ENCODE measurements around the gene GPC5. TPM values are rescaled to one million over a fixed set of nuclear protein-coding genes. Genes with fewer than 3 reads are reported as not detected.
"Not testable (repeated sequence)": the region's sequence is repeated elsewhere in the genome, so short reads cannot be mapped to it uniquely, and the experiment has no call there.

GPC5 gene
- total and polyA plus RNA-seq, 2 donors = 0.06 to 5.0 TPM

GRCh38 chr13:92518622-92519021 lies 1120.2 kb downstream of the GPC5 start:
- not testable (repeated sequence) for H3K27ac ChIP-seq (ENCODE audit: low read depth); DNase-seq (ENCODE audit: extremely low spot score); H3K4me3 ChIP-seq (ENCODE audit: low read depth, low read length); H3K4me1 ChIP-seq (ENCODE audit: insufficient read depth); H3K36me3 ChIP-seq (ENCODE audit: insufficient read depth)
- 87% methylated on average over 2 of the region's 2 CpGs for WGBS

DNA sequence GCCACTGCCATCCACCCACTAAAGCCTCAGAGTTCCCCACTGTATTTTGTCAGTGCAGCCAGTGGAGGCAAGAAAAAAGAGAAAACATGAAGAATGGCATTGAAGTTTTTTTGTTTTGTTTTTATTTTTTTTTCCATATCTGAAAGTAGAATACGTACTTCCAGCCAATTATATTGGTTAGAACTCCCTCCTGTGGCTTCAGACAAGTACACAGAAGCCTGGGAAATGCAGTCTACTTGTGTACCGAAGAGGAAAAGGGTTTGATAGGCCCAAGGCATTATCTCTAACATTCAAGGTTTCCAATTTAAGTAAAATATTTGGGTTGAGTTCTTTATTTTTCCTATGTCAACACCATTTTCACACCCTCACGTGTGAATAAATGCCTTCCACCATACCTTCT lies 1131.9 kb downstream of the GPC5 start:
- WGBS = 69% methylated on average over 3 of the region's 3 CpGs
- Histone ChIP-seq H3K36me3 (ENCODE audit: insufficient read depth) (no peaks in the 10 kb centered on the region), H3K4me3 (ENCODE audit: low read depth, low read length) (no peak overlapping the region), H3K4me1 (ENCODE audit: insufficient read depth) (no peaks in the 10 kb centered on the region), H3K27ac (ENCODE audit: low read depth) (no peak overlapping the region)
- no peak for DNase-seq (ENCODE audit: extremely low spot score)

DNA sequence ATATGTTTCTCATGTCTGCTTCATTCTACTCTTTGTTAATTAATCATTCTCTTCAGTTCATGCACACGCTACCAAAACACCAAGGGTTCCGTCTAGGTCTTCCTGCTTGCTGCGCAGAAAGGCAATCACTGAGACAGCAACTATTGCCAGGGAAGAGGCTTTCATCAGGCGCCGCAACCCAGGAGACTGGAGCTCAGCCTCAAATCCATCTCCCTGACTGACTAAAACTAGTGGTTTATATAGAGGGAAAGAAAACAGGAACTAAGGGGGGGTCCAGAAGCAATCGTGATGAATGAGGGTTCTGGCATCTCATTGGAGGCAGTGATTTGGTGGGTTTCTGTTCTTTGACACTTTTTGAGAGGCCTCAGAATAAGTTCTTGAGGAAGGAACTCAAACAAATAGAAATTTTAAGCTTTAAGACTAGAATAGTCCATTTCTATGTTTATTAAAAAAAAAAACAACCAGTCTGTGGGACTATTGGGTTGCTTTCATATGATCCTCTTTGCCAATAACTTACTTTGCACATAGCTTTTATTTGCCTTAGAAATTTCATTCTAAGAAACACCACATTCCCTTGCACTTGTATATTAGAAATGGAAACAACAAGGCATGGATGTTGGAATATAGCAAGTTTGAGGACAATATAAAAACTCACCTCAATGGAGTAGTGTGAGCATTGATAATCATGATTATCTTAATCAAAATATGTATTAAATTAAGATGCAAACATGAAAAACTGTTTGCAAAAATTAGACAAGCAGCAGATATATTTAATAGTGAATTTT lies 1137.0 kb downstream of the GPC5 start:
- Histone ChIP-seq H3K4me3 (ENCODE audit: low read depth, low read length) (no peak overlapping the region), H3K36me3 (ENCODE audit: insufficient read depth) (no peaks in the 10 kb centered on the region), H3K27ac (ENCODE audit: low read depth) (no peak overlapping the region), H3K4me1 (ENCODE audit: insufficient read depth) (no peaks in the 10 kb centered on the region)
- DNase-seq (ENCODE audit: extremely low spot score) = no peak
- 93% methylated on average over 6 of the region's 6 CpGs for WGBS

- DNase-seq (ENCODE audit: extremely low spot score) = no peak
- 68% methylated on average over 2 of the region's 2 CpGs for WGBS
- no peaks in the 10 kb centered on the region for H3K36me3 ChIP-seq (ENCODE audit: insufficient read depth)
- H3K27ac ChIP-seq (ENCODE audit: low read depth) = no peak overlapping the region
- no peaks in the 10 kb centered on the region for H3K4me1 ChIP-seq (ENCODE audit: insufficient read depth)
- no peak overlapping the region for H3K4me3 ChIP-seq (ENCODE audit: low read depth, low read length)
Measured at GRCh38 chr13:92537471-92537870, 1139.0 kb downstream of the GPC5 start.

- WGBS = 83% methylated on average over 3 of the region's 3 CpGs
- H3K4me1 ChIP-seq (ENCODE audit: insufficient read depth) = no peaks in the 10 kb centered on the region
- no peak overlapping the region for H3K27ac ChIP-seq (ENCODE audit: low read depth)
- no peak for DNase-seq (ENCODE audit: extremely low spot score)
- no peaks in the 10 kb centered on the region for H3K36me3 ChIP-seq (ENCODE audit: insufficient read depth)
- H3K4me3 ChIP-seq (ENCODE audit: low read depth, low read length) = no peak overlapping the region
Measured at GRCh38 chr13:92538164-92538563, 1139.7 kb downstream of the GPC5 start.

DNA sequence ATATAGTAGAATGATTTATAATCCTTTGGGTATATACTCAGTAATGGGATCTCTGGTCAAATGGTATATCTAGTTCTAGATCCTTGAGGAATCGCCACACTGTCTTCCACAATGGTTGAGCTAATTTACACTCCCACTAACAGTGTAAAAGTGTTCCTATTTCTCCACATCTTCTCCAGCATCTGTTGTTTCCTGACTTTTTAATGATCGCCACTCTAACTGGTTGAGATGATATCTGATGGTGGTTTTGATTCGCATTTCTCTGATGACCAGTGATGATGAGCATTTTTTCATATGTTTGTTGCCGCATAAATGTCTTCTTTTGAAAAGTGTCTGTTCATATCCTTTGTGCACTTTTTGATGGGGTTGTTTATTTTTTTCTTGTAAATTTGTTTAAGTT lies 1140.7 kb downstream of the GPC5 start:
- 99% methylated on average over 4 of the region's 4 CpGs for WGBS
- H3K4me3 ChIP-seq (ENCODE audit: low read depth, low read length); H3K27ac ChIP-seq (ENCODE audit: low read depth); DNase-seq (ENCODE audit: extremely low spot score); H3K36me3 ChIP-seq (ENCODE audit: insufficient read depth); H3K4me1 ChIP-seq (ENCODE audit: insufficient read depth): not testable (repeated sequence)

DNA sequence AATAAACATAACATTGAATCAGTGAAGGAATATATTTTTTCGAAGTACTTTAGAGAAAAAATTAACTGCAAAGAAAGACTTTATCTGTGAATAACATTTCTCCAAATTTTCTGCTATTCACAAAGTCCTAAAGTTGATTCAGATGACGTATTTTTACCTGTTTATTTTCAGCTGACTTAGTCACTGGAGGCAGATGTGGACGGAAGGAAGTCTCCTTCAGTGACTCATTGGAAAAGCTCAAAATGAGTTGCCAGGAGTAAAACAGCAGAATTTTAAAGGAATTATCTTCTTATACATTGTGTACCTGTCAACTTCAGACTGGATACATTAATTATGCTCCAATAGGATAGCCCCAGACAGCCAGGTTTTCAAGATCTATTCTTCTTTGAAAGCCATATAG lies 1148.8 kb downstream of the GPC5 start:
- Histone ChIP-seq H3K27ac (ENCODE audit: low read depth) (no peak overlapping the region), H3K4me1 (ENCODE audit: insufficient read depth) (no peaks in the 10 kb centered on the region), H3K36me3 (ENCODE audit: insufficient read depth) (no peaks in the 10 kb centered on the region), H3K4me3 (ENCODE audit: low read depth, low read length) (no peak overlapping the region)
- WGBS = 79% methylated on average over 3 of the region's 3 CpGs
- DNase-seq (ENCODE audit: extremely low spot score) = no peak

GRCh38 chr13:92549276-92549675 lies 1150.9 kb downstream of the GPC5 start:
- Histone ChIP-seq H3K36me3 (ENCODE audit: insufficient read depth) (no peaks in the 10 kb centered on the region), H3K4me3 (ENCODE audit: low read depth, low read length) (no peak overlapping the region), H3K27ac (ENCODE audit: low read depth) (no peak overlapping the region), H3K4me1 (ENCODE audit: insufficient read depth) (no peaks in the 10 kb centered on the region)
- DNase-seq (ENCODE audit: extremely low spot score) = no peak
- WGBS = 88% methylated on average over 1 of the region's 1 CpG

GRCh38 chr13:92553470-92554114 lies 1155.2 kb downstream of the GPC5 start:
- Histone ChIP-seq H3K4me3 (ENCODE audit: low read depth, low read length) (no peak overlapping the region), H3K4me1 (ENCODE audit: insufficient read depth) (no peaks in the 10 kb centered on the region), H3K27ac (ENCODE audit: low read depth) (no peak overlapping the region), H3K36me3 (ENCODE audit: insufficient read depth) (no peaks in the 10 kb centered on the region)
- 92% methylated on average over 3 of the region's 3 CpGs for WGBS
- no peak for DNase-seq (ENCODE audit: extremely low spot score)

DNA sequence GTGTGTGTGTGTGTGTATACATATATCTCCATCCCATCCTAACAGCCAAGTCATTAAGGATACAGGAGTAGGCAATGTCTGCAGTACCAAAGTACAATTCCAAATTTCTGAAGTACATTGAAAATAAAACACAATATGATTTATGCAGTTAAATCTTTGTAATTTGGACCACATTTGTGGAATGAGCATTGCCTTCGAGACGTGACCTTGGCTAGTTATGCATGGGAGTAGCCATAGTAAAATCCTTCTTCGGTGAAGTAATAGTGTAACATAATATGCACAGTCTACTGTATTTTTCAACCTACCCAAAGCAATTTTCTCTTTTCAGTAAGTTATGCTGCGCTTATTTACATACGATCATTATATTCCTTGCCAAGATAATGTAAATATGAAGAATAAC lies 1162.5 kb downstream of the GPC5 start:
- DNase-seq (ENCODE audit: extremely low spot score) = no peak
- Histone ChIP-seq H3K4me1 (ENCODE audit: insufficient read depth) (no peaks in the 10 kb centered on the region), H3K4me3 (ENCODE audit: low read depth, low read length) (no peak overlapping the region), H3K27ac (ENCODE audit: low read depth) (no peak overlapping the region), H3K36me3 (ENCODE audit: insufficient read depth) (no peaks in the 10 kb centered on the region)
- 72% methylated on average over 5 of the region's 5 CpGs for WGBS

GRCh38 chr13:92564942-92565341 lies 1166.5 kb downstream of the GPC5 start:
- Histone ChIP-seq H3K4me3 (ENCODE audit: low read depth, low read length) (no peak overlapping the region), H3K36me3 (ENCODE audit: insufficient read depth) (no peaks in the 10 kb centered on the region), H3K27ac (ENCODE audit: low read depth) (no peak overlapping the region), H3K4me1 (ENCODE audit: insufficient read depth) (no peaks in the 10 kb centered on the region)
- 75% methylated on average over 2 of the region's 2 CpGs for WGBS
- DNase-seq (ENCODE audit: extremely low spot score) = no peak

GRCh38 chr13:92566767-92567166 lies 1168.3 kb downstream of the GPC5 start:
- no peak for DNase-seq (ENCODE audit: extremely low spot score)
- no peak overlapping the region for H3K27ac ChIP-seq (ENCODE audit: low read depth)
- H3K36me3 ChIP-seq (ENCODE audit: insufficient read depth) = no peaks in the 10 kb centered on the region
- no peaks in the 10 kb centered on the region for H3K4me1 ChIP-seq (ENCODE audit: insufficient read depth)
- H3K4me3 ChIP-seq (ENCODE audit: low read depth, low read length) = no peak overlapping the region

DNA sequence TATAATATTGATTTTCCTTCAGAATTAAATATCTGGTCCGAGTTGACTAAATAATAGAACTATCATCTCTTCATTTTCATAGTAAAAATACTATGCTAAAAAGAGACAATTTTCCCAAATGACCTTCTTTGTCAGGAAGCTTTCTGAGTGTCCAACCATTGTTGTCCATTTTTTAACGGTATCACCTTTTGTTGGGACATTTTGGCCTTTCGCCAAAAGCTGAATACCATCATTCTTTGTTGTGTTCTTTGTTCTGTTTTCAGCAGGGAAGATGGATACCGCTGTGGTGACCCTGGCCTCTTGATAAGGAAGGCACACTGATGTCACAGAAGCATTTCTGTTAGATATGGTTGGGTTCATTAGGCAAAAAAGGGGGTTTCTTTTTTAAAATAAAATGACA lies 1173.8 kb downstream of the GPC5 start:
- DNase-seq (ENCODE audit: extremely low spot score) = no peak
- Histone ChIP-seq H3K27ac (ENCODE audit: low read depth) (no peak overlapping the region), H3K36me3 (ENCODE audit: insufficient read depth) (no peaks in the 10 kb centered on the region), H3K4me1 (ENCODE audit: insufficient read depth) (no peaks in the 10 kb centered on the region), H3K4me3 (ENCODE audit: low read depth, low read length) (no peak overlapping the region)
- 82% methylated on average over 4 of the region's 4 CpGs for WGBS

GRCh38 chr13:92573467-92574057 lies 1175.1 kb downstream of the GPC5 start:
- WGBS = 72% methylated on average over 10 of the region's 10 CpGs
- Histone ChIP-seq H3K36me3 (ENCODE audit: insufficient read depth) (no peaks in the 10 kb centered on the region), H3K4me3 (ENCODE audit: low read depth, low read length) (no peak overlapping the region), H3K4me1 (ENCODE audit: insufficient read depth) (no peaks in the 10 kb centered on the region), H3K27ac (ENCODE audit: low read depth) (no peak overlapping the region)
- no peak for DNase-seq (ENCODE audit: extremely low spot score)
